GM12874 (cell line): ENCODE measurements around the gene CUL7.

Source experiments
- CTCF ChIP-seq: IDR thresholded peaks from 2 replicates; pipeline ENCODE4 v1.5.1; 2011; ENCODE audit warnings: low read depth, mild to moderate bottlenecking, control low read depth, low read length, moderate library complexity; ENCODE audit not compliant: insufficient read depth

Gene CUL7

GRCh38 chr6:43032326-43032725 is 21.3 kb downstream of the CUL7 start:
- no peak for TF ChIP-seq CTCF

- TF ChIP-seq CTCF, result no peak
These were observed 24.5 kb downstream of the CUL7 start for GRCh38 chr6:43029120-43029519.

- no peak for TF ChIP-seq CTCF
These were observed 27.3 kb downstream of the CUL7 start for GRCh38 chr6:43026365-43026764.

- TF ChIP-seq CTCF, result no peak
These were observed 29.2 kb downstream of the CUL7 start for GRCh38 chr6:43024436-43024835.

- no peak for TF ChIP-seq CTCF
These were observed 32.2 kb downstream of the CUL7 start, which contains the start of gene RRP36 for GRCh38 chr6:43021270-43022047. RRP36 (plus strand) TSS chr6:43021623; CDS start chr6:43021655, 32 bp downstream.

- TF ChIP-seq CTCF, result no peak
These were observed 32.8 kb downstream of the CUL7 start for GRCh38 chr6:43020847-43021246.

- no peak for TF ChIP-seq CTCF
These were observed 33.5 kb downstream of the CUL7 start for GRCh38 chr6:43020052-43020705.
